ENCODE results near the gene SEPTIN12. TPM values are rescaled to one million over a fixed set of nuclear protein-coding genes. Genes with fewer than 3 reads are reported as not detected.
"Not testable (repeated sequence)": the region's sequence is repeated elsewhere in the genome, so short reads cannot be mapped to it uniquely, and the experiment has no call there.

The SEPTIN12 gene
- total RNA-seq, 1 donor from 2014 or later: not detected

DNA sequence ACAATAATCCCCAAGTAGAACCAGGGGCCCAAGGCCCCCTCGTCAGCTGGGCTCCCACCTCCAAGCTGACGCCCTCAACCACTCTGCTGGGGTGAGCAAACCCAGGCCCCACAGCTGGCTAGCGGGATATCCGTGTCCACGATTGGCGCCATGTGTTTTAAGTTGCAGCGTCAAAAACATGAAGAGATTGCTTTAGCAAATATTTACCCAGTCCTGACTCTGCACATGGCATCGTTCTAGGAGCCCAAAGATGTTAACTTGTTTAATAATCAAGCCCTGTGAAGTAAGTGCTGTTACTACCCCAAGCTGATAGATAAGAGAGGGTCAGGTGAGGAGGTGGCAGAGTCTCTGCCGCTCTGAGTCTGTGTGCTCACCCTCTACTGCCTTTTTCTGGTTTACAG is 344 bp upstream of the SEPTIN12 start:
- Mint-ChIP-seq H3K27me3 (no peaks in the 10 kb centered on the region), H3K4me3 (no peak overlapping the region)
- DNase-seq (ENCODE audit: extremely low spot score, unreplicated experiment): no peak

DNA sequence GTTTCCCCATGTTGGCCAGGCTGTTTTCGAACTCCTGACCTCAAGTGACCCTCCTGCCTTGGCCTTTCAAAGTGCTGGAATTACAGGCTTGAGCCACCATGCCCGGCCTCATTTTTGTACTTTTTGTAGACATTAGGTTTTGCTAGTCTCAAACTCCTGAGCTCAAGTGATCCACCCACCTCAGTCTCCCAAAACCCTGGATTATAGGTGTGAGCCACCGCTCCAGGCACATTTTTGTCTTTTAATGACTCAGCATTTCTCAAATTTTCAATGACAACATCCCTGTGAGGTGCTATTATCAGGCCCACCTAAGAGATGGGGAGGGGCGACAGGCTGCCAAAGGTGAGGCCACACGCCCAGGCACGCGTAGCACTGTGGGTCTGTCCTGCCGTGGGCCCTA is 1.1 kb downstream of the SEPTIN12 start:
- H3K4me1 Mint-ChIP-seq (ENCODE audit: unreplicated experiment): no peaks in the 10 kb centered on the region
- no peak overlapping the region for H3K4me3 Mint-ChIP-seq
- no peaks in the 10 kb centered on the region for H3K27me3 Mint-ChIP-seq
- H3K27ac Mint-ChIP-seq: peak overlapping the region; percentile 70
- TF ChIP-seq, protein P1, sequence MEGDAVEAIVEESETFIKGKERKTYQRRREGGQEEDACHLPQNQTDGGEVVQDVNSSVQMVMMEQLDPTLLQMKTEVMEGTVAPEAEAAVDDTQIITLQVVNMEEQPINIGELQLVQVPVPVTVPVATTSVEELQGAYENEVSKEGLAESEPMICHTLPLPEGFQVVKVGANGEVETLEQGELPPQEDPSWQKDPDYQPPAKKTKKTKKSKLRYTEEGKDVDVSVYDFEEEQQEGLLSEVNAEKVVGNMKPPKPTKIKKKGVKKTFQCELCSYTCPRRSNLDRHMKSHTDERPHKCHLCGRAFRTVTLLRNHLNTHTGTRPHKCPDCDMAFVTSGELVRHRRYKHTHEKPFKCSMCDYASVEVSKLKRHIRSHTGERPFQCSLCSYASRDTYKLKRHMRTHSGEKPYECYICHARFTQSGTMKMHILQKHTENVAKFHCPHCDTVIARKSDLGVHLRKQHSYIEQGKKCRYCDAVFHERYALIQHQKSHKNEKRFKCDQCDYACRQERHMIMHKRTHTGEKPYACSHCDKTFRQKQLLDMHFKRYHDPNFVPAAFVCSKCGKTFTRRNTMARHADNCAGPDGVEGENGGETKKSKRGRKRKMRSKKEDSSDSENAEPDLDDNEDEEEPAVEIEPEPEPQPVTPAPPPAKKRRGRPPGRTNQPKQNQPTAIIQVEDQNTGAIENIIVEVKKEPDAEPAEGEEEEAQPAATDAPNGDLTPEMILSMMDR (conservative IDR thresholded peaks at IDR 0.05): no peak
- no peaks in the 10 kb centered on the region for H3K9me3 Mint-ChIP-seq
- no peaks in the 10 kb centered on the region for H3K36me3 Mint-ChIP-seq
- DNase-seq (ENCODE audit: extremely low spot score, unreplicated experiment): no peak

More for the DNA sequence above, 344 bp upstream of the SEPTIN12 start:
- H3K27ac Mint-ChIP-seq: peak overlapping the region; percentile 64
- no peaks in the 10 kb centered on the region for H3K9me3 Mint-ChIP-seq
- H3K4me1 Mint-ChIP-seq (ENCODE audit: unreplicated experiment): no peaks in the 10 kb centered on the region
- no peaks in the 10 kb centered on the region for H3K36me3 Mint-ChIP-seq
- TF ChIP-seq, protein P1 (conservative IDR thresholded peaks at IDR 0.05): no peak

DNA sequence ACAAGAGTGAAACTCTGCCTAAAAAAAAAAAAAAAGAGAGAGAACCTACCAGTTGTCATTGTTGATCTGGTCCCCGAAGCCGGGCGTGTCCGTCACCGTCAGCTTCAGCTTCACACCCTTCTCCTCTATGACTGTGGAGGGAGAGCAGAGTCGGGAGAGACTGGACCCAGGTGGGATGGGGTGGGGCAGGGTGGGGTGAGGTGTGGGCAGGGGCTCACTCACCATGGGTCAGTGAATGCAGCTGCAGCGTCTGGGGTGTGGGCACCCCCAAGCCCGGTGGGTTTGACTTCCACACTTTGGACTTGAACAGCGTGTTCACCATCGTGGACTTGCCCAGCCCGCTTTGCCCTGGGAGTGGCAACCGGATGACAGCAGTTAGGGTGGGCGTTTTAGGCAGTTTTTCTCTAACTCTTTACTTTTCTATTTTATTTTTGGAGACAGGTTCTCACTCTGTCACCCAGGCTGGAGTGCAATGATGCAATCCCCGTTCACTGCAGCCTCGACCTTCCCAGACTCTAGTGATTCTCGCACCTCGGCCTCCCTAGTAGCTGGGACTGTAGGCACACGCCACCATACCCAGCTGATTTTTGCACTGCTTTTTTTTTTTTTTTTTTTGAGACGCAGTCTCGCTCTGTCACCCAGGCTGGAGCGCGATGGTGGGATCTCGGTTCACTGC is 2.2 kb downstream of the SEPTIN12 start:
- TF ChIP-seq, protein P1 (conservative IDR thresholded peaks at IDR 0.05): no peak
- Mint-ChIP-seq H3K9me3 (no peaks in the 10 kb centered on the region), H3K27me3 (no peaks in the 10 kb centered on the region), H3K36me3 (no peaks in the 10 kb centered on the region), H3K4me1 (ENCODE audit: unreplicated experiment) (no peaks in the 10 kb centered on the region), H3K4me3 (no peak overlapping the region), H3K27ac (peak overlapping the region; percentile 29)
- DNase-seq (ENCODE audit: extremely low spot score, unreplicated experiment): no peak

DNA sequence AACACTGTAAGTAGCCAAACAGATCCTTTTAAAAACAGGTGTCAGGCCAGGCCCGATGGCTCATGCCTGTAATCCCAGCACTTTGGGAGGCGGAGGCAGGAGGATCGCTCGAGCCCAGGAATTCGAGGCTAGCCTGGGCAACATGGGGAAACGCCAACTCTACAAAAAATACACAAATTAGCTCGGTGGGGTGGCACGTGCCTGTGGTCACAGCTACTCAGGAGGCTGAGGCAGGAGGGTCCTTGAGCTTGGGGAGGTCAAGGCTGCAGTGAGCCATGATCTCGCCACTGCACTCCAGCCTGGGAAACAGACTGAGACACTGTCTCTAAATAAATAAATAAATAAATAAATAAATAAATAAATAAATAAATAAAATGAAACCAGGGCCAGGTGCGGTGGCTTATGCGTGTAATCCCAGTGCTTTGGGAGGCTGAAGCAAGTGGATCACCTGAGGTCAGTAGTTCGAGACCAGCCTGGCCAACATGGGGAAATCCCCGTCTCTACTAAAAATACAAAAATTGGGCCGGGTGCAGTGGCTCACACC is 3.6 kb downstream of the SEPTIN12 start:
- H3K27ac Mint-ChIP-seq; H3K4me1 Mint-ChIP-seq (ENCODE audit: unreplicated experiment); H3K9me3 Mint-ChIP-seq; DNase-seq (ENCODE audit: extremely low spot score, unreplicated experiment); H3K4me3 Mint-ChIP-seq; H3K36me3 Mint-ChIP-seq; H3K27me3 Mint-ChIP-seq: not testable (repeated sequence)

DNA sequence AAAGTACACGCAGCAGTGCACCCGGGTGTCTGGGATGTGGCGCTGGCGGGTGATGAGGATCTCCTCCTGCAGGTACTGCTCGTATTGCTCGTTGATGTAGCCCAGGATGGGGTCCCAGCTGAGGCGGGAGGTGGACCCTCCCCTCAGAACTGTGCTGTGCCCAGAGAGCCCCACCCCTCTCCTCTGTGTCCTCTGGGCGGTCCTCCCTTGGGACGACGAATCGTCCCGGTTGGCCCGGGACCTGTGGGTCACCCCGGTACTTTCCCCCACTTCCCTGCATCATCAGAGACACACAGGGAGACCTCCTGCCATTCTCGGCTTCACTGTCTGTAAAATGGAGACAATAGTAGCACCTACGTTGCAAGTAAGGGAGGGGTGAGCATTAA is 4.2 kb downstream of the SEPTIN12 start:
- no peaks in the 10 kb centered on the region for H3K27me3 Mint-ChIP-seq
- no peaks in the 10 kb centered on the region for H3K36me3 Mint-ChIP-seq
- no peak overlapping the region for H3K4me3 Mint-ChIP-seq
- no peak for DNase-seq (ENCODE audit: extremely low spot score, unreplicated experiment)
- H3K9me3 Mint-ChIP-seq: no peaks in the 10 kb centered on the region
- no peaks in the 10 kb centered on the region for H3K4me1 Mint-ChIP-seq (ENCODE audit: unreplicated experiment)
- TF ChIP-seq, protein P1 (conservative IDR thresholded peaks at IDR 0.05): no peak
- no peak overlapping the region for H3K27ac Mint-ChIP-seq

DNA sequence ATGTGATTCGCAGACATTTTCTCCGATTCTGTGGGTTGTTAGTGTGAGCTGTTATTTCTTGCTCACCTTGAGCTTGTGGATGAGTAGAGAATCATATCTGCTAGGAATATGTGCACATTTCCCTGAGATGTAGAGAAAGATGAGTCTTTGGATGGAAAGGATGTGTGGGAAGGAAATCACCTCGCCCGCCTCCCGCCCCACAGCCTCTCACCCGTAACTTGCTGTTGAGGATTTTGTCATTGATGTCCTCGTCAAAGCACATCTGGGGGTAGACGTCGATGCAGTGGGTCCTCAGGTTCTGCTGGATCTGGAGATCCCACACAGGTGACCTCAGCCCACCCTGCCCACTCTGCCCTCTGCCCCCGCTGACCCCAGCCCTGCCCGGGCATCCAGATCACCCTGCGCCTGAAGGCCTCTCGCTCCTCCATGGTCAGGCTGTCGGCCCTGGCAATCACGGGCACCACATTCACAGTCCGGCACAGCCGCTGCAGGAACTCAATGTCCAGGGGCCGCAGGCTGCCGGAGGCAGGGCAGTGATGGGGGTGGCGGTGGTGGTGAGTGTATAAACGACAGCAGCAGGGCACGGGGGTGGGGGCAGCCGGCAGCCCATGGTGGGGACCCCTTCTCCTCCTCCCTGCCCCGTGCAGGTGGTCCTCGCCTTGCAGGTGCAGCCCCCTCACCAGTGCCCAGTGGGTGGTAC is 4.7 kb downstream of the SEPTIN12 start:
- Mint-ChIP-seq H3K27me3 (no peaks in the 10 kb centered on the region), H3K27ac (no peak overlapping the region), H3K4me3 (no peak overlapping the region), H3K9me3 (no peaks in the 10 kb centered on the region), H3K4me1 (ENCODE audit: unreplicated experiment) (no peaks in the 10 kb centered on the region), H3K36me3 (no peaks in the 10 kb centered on the region)
- DNase-seq (ENCODE audit: extremely low spot score, unreplicated experiment): no peak
- TF ChIP-seq, protein P1 (conservative IDR thresholded peaks at IDR 0.05): no peak

Measured in type B pancreatic cell (in vitro differentiated cells).